ENCODE measurements around the gene COLGALT1.

Gene COLGALT1

GRCh38 chr19:17543986-17544385 lies 11.5 kb upstream of the COLGALT1 start:
- no peaks in the 10 kb centered on the region for H3K27me3 ChIP-seq (ENCODE audit: low read length)
- H3K36me3 ChIP-seq (ENCODE audit: low read length), result no peaks in the 10 kb centered on the region
- H3K4me3 ChIP-seq (ENCODE audit: insufficient read depth, low read length, poor library complexity, severe bottlenecking), result no peak overlapping the region
- H3K9me3 ChIP-seq (ENCODE audit: insufficient read depth, low read length), result no peaks in the 10 kb centered on the region
- H3K9ac ChIP-seq (ENCODE audit: low read length), result no peak overlapping the region
- H3K27ac ChIP-seq (ENCODE audit: low read depth, low read length), result no peak overlapping the region
- H3F3A ChIP-seq (ENCODE audit: insufficient read depth), result peaks cover 3% of the 10 kb centered on the region; the same call in 1 of the 2 replicates
- H4K20me1 ChIP-seq (ENCODE audit: low read depth, low read length), result no peaks in the 10 kb centered on the region
- H3K79me2 ChIP-seq (ENCODE audit: insufficient read depth, low read length), result no peaks in the 10 kb centered on the region
- TF ChIP-seq EZH2phosphoT487 (conservative IDR thresholded peaks at IDR 0.05; ENCODE audit: low read length), result no peak
- TF ChIP-seq CTCF (IDR thresholded peaks at IDR 0.05; ENCODE audit: insufficient read depth, low read length, poor library complexity, severe bottlenecking), result no peak
- H3K9me2 ChIP-seq (replicated peaks; ENCODE audit: insufficient read depth, low read length), result no peaks in the 10 kb centered on the region
- H2AFZ ChIP-seq (ENCODE audit: low read depth, low read length, severe bottlenecking), result no peak overlapping the region
- H3K4me2 ChIP-seq (ENCODE audit: low read depth, low read length, poor library complexity, severe bottlenecking), result no peak overlapping the region

GRCh38 chr19:17544418-17544817 lies 11.0 kb upstream of the COLGALT1 start:
- H3K9ac ChIP-seq (ENCODE audit: low read length), result no peak overlapping the region
- no peaks in the 10 kb centered on the region for H3K9me2 ChIP-seq (replicated peaks; ENCODE audit: insufficient read depth, low read length)
- H3K4me2 ChIP-seq (ENCODE audit: low read depth, low read length, poor library complexity, severe bottlenecking), result no peak overlapping the region
- H3K27me3 ChIP-seq (ENCODE audit: low read length), result no peaks in the 10 kb centered on the region
- no peaks in the 10 kb centered on the region for H4K20me1 ChIP-seq (ENCODE audit: low read depth, low read length)
- H3K79me2 ChIP-seq (ENCODE audit: insufficient read depth, low read length), result no peaks in the 10 kb centered on the region
- H3K27ac ChIP-seq (ENCODE audit: low read depth, low read length), result no peak overlapping the region
- TF ChIP-seq EZH2phosphoT487 (conservative IDR thresholded peaks at IDR 0.05; ENCODE audit: low read length) (no peak), CTCF (IDR thresholded peaks at IDR 0.05; ENCODE audit: insufficient read depth, low read length, poor library complexity, severe bottlenecking) (no peak)
- H3K36me3 ChIP-seq (ENCODE audit: low read length), result no peaks in the 10 kb centered on the region
- H3F3A ChIP-seq (ENCODE audit: insufficient read depth), result peaks cover 3% of the 10 kb centered on the region; the same call in 1 of the 2 replicates
- no peak overlapping the region for H3K4me3 ChIP-seq (ENCODE audit: insufficient read depth, low read length, poor library complexity, severe bottlenecking)
- no peaks in the 10 kb centered on the region for H3K9me3 ChIP-seq (ENCODE audit: insufficient read depth, low read length)
- no peak overlapping the region for H2AFZ ChIP-seq (ENCODE audit: low read depth, low read length, severe bottlenecking)

GRCh38 chr19:17548145-17548544 lies 7.3 kb upstream of the COLGALT1 start:
- no peak overlapping the region for H3K9ac ChIP-seq (ENCODE audit: low read length)
- no peak overlapping the region for H2AFZ ChIP-seq (ENCODE audit: low read depth, low read length, severe bottlenecking)
- TF ChIP-seq CTCF (IDR thresholded peaks at IDR 0.05; ENCODE audit: insufficient read depth, low read length, poor library complexity, severe bottlenecking) (no peak), EZH2phosphoT487 (conservative IDR thresholded peaks at IDR 0.05; ENCODE audit: low read length) (no peak)
- H3K27me3 ChIP-seq (ENCODE audit: low read length), result no peaks in the 10 kb centered on the region
- H3K79me2 ChIP-seq (ENCODE audit: insufficient read depth, low read length), result no peaks in the 10 kb centered on the region
- H3K9me2 ChIP-seq (replicated peaks; ENCODE audit: insufficient read depth, low read length), result no peaks in the 10 kb centered on the region
- no peak overlapping the region for H3K27ac ChIP-seq (ENCODE audit: low read depth, low read length)
- peaks cover 3% of the 10 kb centered on the region; the same call in 1 of the 2 replicates for H3K36me3 ChIP-seq (ENCODE audit: low read length)
- peaks cover 8% of the 10 kb centered on the region for H3F3A ChIP-seq (ENCODE audit: insufficient read depth)
- H3K4me2 ChIP-seq (ENCODE audit: low read depth, low read length, poor library complexity, severe bottlenecking), result no peak overlapping the region
- H3K9me3 ChIP-seq (ENCODE audit: insufficient read depth, low read length), result no peaks in the 10 kb centered on the region
- no peak overlapping the region for H3K4me3 ChIP-seq (ENCODE audit: insufficient read depth, low read length, poor library complexity, severe bottlenecking)
- no peaks in the 10 kb centered on the region for H4K20me1 ChIP-seq (ENCODE audit: low read depth, low read length)

All from SU-DHL-6 (cell line).